HG02798 (cell line): Measurements from ENCODE around the gene ONECUT3.

Source experiments
- ATAC-seq: cut with Tn5 transposase; IDR thresholded peaks from one replicate; pipeline ENCODE4 v1.9.1; 2021; ENCODE audit warnings: mild to moderate bottlenecking; ENCODE audit not compliant: unreplicated experiment, poor library complexity

Gene ONECUT3

GRCh38 chr19:1765904-1766799 is 12.8 kb downstream of the ONECUT3 start:
- ATAC-seq: no peak

GRCh38 chr19:1766800-1767352 is 13.6 kb downstream of the ONECUT3 start:
- ATAC-seq: no peak

- ATAC-seq: no peak
Observed at GRCh38 chr19:1767464-1767933, 14.2 kb downstream of the ONECUT3 start.

GRCh38 chr19:1768248-1768647 is 14.9 kb downstream of the ONECUT3 start:
- no peak for ATAC-seq

GRCh38 chr19:1768918-1769644 is 15.8 kb downstream of the ONECUT3 start:
- no peak for ATAC-seq

- no peak for ATAC-seq
Observed at GRCh38 chr19:1769645-1769985, 16.3 kb downstream of the ONECUT3 start.

GRCh38 chr19:1770866-1771576 is 17.7 kb downstream of the ONECUT3 start:
- no peak for ATAC-seq

GRCh38 chr19:1773184-1773583 is 19.9 kb downstream of the ONECUT3 start:
- ATAC-seq: no peak

GRCh38 chr19:1774989-1775772 is 21.9 kb downstream of the ONECUT3 start:
- no peak for ATAC-seq

- no peak for ATAC-seq
Observed at GRCh38 chr19:1775951-1776605, 22.8 kb downstream of the ONECUT3 start.

GRCh38 chr19:1776606-1777147 is 23.4 kb downstream of the ONECUT3 start:
- no peak for ATAC-seq

GRCh38 chr19:1777149-1777548 is 23.8 kb downstream of the ONECUT3 start:
- ATAC-seq: no peak

GRCh38 chr19:1779574-1779973 is 26.3 kb downstream of the ONECUT3 start:
- ATAC-seq: no peak

GRCh38 chr19:1780272-1780958 is 27.1 kb downstream of the ONECUT3 start:
- no peak for ATAC-seq

GRCh38 chr19:1782521-1782920 is 29.2 kb downstream of the ONECUT3 start:
- no peak for ATAC-seq

- no peak for ATAC-seq
Observed at GRCh38 chr19:1783354-1783753, 30.0 kb downstream of the ONECUT3 start.

GRCh38 chr19:1783874-1784273 is 30.6 kb downstream of the ONECUT3 start:
- ATAC-seq: no peak

GRCh38 chr19:1785310-1785709 is 32.0 kb downstream of the ONECUT3 start:
- ATAC-seq: no peak
